HG03159 (cell line): ENCODE measurements around the gene POU2F3.

ENCODE experiments used
- ATAC-seq: cut with Tn5 transposase; IDR thresholded peaks from one replicate; pipeline ENCODE4 v1.9.1; 2021; ENCODE audit warnings: mild to moderate bottlenecking, moderate library complexity; ENCODE audit not compliant: unreplicated experiment

Gene POU2F3

DNA sequence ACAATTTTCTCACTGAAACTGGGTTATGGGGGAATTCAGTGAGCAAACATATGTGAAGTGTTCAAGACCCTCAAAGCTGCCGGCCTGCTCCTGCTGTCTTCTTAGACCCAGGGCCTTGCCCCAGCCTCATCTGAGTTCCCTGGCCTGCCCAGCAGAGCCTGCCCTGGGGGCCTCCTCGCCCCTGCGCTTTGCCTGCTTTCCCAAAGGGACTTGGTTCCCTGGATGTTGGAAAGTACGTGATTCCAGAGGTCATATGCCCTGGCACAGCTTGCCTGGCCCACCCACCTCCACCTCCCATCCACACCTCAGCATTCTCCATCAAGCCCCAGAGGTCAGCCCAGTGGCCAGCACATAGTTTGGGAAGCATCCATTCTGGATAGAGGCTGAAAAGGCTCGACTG is 13.7 kb upstream of the POU2F3 start:
- ATAC-seq = no peak

DNA sequence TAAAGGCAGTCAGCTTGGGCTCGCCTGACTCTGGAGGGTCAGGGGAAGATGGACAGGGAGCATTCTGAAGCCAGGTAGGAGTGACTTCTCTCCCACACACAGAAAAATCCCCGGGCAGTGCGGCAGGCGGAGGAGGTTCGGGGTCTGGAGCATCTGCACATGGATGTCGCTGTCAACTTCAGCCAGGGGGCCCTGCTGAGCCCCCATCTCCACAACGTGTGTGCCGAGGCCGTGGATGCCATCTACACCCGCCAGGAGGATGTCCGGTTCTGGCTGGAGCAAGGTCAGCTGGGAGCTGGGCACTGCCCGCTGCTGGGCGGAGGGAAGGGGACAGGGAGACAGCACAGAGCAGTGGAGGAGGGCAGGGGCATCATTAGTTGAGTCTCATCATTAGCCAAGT is 13.2 kb upstream of the POU2F3 start:
- ATAC-seq = no peak

DNA sequence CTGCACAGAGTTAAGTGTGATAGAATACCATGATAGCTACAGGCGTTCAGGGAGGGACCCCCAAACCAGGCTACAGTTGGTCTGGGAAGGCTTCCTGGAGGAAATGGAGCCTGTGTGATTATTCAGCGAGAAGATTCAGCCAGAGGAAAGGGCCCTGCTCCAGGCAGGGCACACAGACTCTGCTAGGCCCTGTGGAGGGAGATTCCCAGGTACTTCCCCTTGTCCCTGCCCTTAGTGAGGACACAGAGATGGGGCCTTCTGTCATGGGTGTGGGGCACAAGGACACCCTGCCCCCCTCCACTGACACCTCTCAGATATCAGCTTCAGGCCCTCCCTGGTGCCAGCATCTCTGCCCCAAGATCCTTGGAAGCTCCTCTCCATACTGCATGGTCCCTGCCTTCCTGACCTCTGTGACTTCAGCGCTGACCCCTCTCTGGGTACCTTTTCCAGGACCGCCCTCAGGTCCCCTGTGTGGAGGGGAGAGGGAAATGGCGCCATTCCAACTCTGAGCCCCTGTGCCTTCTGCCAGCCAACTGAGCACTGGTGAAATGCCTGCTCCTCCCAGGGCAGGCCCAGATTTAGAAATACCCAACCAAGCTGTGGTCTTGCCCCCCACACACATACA is 12.6 kb upstream of the POU2F3 start:
- no peak for ATAC-seq

DNA sequence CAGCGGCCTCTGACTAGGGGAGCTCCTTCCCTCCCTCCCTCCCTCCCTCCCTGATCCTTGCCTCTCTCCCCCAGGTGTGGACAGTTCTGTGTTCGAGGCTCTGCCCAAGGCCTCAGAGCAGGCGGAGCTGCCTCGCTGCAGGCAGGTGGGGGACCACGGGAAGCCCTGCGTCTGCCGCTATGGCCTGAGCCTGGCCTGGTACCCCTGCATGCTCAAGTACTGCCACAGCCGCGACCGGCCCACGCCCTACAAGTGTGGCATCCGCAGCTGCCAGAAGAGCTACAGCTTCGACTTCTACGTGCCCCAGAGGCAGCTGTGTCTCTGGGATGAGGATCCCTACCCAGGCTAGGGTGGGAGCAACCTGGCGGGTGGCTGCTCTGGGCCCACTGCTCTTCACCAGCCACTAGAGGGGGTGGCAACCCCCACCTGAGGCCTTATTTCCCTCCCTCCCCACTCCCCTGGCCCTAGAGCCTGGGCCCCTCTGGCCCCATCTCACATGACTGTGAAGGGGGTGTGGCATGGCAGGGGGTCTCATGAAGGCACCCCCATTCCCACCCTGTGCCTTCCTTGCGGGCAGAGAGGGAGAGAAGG is 11.1 kb upstream of the POU2F3 start:
- ATAC-seq = no peak

DNA sequence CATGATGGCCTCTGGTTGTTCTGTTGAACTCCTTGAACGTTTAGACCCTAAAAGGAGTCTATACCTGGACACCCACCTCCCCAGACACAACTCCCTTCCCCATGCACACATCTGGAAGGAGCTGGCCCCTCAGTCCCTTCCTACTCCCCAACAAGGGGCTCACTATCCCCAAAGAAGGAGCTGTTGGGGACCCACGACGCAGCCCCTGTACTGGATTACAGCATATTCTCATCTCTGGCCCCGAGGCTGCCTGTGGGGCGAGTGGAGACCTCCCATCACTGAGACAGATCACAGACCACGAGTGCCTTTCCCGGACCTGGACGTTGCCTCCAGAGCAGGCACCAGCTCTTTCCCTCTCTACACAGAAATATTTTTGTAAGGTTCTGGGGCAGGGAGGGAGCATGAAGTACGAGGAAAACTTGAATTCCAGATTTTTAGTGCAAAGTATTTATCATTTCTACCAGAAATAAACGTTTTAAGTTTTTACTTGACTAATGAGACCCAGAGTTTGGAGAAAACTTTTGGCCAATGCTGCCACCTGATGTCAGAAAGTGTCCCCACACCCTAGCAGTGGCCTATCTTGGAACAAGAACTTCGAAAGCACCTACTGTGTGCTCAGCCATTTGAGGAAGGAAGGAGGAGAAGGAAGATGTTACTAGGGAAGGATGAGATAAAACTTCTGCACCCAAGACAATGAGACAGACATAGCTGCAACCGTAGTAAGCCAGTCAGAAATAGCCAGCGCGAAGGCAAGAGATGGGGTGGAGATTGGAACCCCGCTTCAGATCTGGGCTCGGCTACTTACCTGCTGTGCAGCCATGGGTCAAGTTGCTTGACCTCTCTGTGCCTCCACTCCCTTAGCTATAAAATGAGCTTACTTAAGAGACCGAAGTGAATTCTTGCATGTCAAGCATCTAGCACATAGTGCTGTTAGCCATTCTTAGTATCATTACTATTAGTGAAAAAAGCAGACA is 10.2 kb upstream of the POU2F3 start:
- ATAC-seq = no peak

DNA sequence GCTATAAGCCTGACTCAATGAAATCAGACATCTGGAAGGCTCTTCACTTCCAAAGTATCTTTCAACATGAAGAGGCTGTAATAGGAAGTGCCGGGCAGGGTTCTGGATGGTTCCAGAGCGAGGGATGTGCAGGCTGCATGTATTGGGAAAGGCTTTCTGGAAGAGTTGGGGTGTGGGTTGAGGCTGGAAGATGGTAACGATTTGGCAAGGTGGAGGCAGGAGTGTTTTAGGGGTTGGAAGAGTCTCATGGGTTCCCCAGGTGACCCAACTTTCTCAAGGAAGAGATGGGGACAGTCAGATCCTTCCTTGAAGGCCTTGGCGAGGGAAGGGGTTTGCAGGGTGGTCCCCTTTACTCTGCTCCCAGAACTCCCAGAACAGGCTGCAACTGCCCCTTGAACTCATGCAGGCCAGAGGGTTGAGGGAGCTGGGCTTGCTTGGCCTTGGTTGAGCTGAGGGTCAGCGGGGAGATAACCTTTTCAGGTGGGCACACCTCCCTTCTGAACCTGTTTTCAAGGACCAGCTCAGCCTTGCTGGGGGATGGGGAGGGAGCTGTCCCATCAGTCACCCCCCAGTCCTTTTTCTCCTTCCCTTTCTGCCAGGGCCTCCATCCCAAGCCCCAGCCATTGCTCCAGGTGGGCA is 9.4 kb upstream of the POU2F3 start:
- ATAC-seq = no peak

DNA sequence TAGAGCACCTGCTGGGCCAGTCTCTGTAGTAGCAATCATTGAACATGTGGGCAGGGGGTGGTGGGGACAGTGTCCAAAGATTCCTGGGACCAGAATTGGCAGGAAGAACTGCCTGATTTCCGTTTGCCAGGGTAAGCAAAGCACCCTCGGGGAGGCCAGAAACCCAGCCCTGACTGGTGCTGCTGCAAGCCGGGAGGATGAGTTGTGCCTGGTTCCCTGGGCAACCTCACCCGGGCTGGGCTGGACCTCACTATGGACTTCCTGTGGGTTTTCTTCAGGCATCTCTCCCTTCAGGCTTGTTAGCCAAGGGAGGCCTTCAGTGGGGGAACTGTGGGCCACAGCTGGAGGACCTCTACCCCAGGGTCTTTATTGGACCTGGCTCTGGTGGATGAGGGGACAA is 8.0 kb upstream of the POU2F3 start:
- no peak for ATAC-seq

DNA sequence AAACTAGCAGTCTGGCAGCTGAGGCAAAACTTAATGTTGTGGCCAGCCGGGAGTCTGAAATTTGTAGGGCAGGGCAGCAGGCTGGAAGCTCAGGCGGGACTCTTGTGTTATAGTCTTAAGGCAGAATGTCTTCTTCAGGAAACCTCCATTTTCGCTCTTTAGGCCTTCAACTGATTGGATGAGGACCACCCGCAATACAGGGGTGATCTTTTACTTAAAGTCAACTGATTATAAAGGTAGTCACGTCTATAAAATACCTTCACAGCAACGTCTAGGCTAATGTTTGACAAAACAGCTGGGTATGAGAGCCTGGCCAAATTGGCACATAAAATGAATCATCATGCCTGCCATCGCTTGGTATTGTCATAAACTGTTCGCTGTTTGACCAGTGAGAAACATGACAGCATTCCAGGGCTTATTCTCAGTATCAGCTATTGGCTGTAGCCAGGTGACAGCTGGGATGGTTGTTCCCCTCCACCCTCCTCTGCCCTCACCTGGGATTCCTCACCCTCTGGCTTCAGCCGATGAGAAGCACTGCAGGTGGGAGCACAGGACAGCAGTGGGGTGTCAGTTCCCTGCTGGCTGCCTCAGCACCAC is 6.6 kb upstream of the POU2F3 start:
- ATAC-seq = no peak

DNA sequence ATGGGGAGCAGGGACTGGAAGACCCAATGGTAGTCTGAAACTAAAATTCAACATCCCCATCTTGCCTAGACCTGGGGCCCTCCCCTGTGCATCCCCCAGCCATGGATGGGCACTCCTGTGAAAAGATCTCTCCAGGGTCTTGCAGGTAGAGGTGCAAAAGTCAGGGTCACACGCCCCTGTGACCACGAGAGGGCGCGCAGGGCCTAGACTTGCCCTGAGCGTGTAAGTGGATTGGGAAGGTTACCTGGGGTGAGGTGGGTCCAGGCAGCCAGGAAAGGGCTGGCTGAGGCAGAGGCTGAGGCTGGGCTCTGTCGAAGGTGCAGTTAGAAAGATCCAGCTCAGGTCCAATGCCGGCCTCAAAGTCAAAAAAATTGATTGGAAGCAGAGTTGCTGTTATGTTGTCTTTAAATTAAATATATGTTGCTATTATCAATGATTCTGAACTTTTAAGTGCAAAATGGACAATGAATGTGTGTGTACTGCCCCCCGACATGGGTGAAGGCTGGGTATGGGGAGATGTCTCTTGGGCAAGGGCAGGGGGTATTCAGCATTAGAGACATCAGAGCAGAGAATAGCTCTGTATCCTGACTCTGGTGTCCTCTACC is 4.8 kb upstream of the POU2F3 start:
- ATAC-seq = peak; percentile 54

DNA sequence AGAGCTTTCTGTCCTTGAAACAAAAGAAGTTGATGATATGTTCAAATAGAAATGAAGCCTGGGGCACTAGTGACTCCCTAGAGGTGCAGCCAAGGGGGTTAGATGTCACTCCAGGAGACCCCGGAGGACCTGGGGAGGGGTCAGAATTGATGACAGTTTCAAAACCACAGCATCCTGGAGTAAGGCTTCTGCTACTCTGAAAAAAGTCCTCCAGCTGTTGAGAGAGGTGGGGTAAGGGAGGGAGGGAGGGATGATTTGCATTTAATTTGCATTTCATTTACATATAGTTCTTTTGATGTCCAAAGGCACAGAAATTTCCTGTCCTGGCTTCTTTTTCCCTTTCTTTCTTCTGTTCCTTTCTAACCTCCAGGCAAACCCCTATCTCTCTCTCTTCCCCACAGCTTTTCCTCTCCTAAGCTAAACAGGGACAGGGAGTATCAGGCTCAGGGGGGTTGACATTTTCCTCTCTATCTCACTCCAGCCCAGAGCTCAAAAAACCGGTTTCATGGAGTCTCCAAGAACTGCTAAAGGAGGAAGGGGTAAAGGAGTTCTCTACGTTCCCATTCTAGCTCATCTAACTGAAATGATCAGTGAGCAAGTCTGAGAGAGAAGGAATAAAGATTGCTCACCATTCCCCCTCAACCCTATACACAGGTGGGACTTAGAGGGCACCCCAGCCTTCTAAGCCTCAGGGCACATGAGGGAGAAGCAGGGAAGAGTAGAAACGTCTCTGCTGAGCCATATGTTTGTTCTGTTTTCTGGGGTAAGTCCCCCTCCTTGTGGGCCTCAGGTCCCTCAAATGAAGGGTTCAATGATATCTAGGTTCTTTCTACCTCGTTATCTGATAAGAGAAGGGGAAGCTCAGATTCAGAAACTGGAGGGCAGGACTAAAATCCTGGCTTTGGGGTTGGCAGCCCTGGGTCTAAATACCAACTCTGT is 3.5 kb upstream of the POU2F3 start:
- ATAC-seq = no peak

DNA sequence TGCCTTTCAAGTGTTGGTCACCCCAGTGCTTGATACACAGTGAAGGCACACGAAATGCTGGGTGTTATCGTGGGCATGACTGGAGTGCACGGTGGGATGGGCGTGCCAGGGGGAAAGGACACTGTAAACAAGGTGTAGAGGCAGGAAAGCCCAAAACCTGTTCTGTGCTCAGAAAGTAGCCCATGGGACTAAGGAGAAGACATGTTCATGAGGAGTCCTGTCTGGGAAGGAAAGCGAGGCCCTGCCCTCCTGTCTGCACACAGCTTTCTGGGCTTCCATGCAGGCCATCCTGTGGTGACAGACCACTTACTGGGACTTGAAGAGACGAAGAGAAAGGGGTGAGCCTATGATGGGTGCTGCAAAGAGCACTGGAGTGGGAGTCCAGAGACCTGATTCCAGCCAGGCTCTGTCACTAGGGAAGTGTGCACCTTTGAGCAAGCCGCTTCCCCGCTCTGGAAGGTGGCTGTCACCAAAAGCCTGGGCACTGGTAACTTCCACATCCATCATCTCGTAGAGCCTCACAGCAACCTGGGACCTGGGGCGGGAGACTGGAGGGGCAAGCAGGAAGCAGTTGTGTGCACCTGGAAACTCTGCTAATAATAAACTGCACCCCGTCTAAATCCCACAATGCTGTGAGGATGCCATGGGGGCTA is 846 bp upstream of the POU2F3 start:
- ATAC-seq = no peak

DNA sequence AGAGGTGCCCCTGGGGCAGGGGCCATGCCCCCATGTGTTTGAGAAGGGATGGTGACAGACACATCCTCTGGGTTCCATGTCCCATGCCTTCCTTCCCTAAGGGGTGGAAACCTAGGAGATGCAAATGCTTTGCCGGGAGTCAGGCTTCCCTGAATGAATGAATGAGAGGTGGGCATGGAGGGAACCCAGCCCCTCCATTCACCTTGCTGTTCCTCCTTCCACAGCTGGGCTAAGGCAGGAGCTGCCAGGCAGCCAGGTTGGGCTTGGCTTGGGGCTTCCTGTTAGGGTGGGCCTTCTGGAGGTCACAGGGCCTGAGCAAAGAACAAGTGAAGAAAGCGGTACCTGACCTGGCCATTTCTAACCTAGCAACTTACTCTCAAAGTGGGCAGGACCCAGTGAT is 926 bp downstream of the POU2F3 start:
- no peak for ATAC-seq

DNA sequence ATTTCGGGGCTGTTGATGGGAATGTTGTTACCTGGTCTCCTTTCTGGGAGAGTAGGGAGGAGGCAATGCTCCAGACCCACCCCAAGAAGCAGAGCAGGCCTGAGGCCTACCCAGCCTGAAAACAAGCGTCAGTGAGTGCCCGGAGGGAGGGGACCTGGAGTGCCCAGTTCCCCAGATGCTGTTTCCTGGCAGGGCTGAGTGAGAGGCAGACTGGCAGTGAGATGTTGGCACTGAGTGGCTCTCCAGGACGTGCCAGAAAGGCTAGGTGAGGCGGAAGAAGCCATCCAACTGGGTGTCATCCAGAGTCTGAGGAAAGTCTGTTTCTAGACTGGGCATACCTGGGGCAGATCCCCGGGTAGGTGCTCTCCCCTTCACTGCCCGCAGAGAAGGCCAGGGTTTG is 1.3 kb downstream of the POU2F3 start:
- ATAC-seq = no peak

DNA sequence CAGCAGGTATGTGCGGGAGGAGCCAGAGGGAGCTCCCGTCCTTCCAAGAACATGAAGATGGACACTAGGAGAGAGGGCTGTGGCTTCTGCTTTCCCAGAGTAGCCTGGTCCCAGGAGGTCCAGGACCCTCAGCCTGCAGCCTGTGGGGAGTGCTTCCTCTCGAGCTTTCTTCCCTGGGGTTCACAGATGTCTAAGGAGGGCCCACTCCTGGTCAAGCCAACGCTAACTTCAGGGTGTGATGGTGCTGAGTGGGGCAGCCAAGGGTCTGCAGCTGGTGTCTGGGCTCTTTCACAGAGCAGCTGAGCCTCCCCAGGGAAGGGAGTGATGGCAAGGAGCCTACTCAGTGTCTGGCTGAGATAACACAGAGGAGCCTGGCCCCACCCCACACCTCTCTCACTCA is 3.3 kb downstream of the POU2F3 start:
- no peak for ATAC-seq

DNA sequence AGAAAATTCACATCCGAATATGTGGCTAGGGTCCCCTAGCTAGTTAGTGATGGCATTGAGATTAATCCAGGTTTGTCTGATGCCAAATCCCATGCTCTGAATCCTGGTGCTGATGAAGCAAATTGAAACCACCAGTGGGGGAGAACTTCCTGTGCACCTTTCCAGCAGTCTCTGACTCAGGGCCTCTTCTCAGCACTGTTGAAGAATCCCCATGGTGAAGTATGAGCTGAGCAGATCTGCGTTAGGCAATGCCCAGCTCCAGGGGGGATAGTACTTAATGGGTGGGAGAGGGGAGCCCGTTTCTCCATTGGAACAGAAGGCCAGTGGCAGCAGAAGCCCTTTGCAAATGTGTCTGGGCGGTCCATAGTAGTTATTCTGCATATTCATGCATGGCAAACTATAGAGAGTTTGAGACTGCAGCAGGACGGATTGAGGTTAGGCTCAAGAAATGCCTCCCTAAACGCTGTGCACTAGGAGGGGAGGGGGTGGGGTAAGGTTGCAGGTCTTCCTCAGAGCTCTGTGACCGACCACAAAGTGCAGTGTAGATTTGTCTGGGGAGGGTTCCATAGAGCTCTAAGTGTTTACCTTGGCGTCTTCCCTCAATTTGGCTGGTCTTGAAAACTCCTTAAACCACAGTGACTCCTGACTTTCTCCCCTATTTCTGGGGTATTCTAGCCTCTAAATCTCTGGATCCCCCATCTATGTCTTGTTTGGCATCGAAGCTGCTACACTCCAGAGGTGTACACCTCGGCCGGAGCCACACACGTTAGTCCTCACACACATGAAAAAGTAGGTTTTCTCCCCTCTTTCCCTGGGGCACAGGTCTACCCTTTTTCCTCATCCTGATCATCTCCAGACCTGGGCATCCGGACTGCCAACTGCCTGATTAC is 4.8 kb downstream of the POU2F3 start:
- no peak for ATAC-seq

DNA sequence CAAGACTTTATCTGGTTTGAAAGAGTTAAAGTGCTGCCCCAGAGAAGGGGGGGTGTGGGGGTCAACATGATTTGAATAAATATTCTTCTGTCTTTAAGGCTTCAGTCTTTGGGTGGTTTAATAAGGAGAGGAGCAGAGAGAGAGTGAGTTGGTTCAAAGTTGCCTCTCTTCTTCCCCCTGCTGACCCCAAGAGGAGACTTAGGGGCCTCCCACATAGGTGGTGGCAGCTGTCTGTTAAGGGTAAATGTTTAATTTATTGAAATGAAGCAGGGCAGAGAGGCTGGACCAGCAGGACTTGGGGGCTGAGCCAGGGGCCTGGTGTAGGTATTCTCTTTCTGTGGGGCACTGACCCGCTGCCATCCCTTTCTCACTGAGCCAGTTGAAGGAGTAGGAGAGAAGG is 5.5 kb downstream of the POU2F3 start:
- no peak for ATAC-seq

DNA sequence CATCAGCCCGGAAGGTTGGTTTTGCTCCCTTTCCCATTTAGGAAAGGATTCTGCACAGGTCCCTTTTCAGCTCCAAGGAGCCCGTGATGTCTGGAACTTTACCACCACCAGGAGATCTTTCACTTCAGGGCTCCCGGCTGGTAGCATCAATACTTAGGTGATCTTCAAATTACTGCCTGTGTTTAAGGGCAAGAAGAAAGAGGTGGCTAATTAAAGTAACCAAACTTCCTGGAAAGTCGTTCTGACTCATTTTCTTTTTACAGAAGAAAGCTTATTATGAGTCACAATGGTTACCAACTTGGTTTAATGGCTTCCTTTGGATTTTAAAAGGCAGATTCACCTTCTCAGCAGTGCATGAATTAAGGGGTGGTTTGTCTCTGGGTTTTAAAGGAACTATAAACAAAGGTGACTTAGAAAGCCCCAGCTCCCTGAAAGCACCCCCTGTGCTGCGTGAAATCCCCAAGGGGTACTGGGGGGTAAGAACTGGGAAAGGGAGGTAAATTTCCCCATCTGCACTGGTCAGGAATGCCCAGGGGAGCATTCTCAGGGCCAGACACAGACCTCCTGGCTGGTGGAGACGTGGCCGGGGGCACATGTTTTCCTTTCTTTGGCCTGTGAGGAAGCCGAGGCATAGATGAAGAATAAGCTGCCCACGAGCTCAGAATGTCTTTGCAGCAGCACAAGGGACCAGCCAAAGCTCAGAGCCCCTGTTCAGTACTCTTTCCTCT is 8.8 kb downstream of the POU2F3 start:
- peak; percentile 72 for ATAC-seq
